ENCODE results near the gene IQSEC1. TPM values are rescaled to one million over a fixed set of nuclear protein-coding genes. Genes with fewer than 3 reads are reported as not detected.

IQSEC1 gene
- total RNA-seq, 1 donor from 2014 or later: 37.2 TPM

DNA sequence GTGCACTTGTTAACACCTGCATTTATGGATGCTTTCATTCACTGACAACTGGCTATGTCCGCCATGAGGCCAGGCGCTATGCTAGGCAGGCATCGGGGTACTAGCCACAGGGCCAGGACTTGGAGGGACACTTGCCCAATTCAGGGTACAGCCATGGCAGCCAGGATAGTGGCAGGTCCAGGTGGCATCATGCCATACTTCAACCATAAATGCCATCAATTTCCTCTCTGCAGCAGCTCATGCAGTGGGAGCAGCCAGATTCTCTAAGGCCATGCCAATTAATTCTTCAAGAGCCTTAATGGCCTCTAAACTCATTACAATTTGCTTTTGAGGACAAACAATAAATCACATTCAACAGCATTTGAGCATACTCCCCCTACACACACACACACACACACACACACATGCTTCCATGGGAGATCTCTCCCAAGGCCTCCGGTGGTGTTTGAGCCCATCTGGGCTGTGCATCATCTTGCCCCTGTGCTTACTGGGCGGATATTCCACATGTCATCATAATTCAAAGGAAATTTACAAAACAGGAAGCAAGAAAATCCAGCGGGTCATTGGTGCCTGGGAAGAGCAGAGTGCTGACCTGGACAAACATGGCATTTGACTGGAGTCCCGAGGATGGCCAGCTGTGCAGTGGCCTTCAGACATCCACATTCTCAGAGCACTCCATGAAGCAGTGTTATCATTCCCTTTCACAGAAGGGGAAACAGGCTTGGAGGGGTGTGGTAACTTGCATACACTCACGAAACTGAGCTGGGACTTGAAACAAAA is 109.1 kb downstream of the IQSEC1 start:
- no peaks in the 10 kb centered on the region for H3K27me3 Mint-ChIP-seq (ENCODE audit: low read depth)
- H3K4me1 Mint-ChIP-seq (ENCODE audit: low read depth): peaks cover 89% of the 10 kb centered on the region
- no peaks in the 10 kb centered on the region for H3K36me3 Mint-ChIP-seq (ENCODE audit: low read depth)
- TF ChIP-seq, protein P1, sequence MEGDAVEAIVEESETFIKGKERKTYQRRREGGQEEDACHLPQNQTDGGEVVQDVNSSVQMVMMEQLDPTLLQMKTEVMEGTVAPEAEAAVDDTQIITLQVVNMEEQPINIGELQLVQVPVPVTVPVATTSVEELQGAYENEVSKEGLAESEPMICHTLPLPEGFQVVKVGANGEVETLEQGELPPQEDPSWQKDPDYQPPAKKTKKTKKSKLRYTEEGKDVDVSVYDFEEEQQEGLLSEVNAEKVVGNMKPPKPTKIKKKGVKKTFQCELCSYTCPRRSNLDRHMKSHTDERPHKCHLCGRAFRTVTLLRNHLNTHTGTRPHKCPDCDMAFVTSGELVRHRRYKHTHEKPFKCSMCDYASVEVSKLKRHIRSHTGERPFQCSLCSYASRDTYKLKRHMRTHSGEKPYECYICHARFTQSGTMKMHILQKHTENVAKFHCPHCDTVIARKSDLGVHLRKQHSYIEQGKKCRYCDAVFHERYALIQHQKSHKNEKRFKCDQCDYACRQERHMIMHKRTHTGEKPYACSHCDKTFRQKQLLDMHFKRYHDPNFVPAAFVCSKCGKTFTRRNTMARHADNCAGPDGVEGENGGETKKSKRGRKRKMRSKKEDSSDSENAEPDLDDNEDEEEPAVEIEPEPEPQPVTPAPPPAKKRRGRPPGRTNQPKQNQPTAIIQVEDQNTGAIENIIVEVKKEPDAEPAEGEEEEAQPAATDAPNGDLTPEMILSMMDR (IDR thresholded peaks at IDR 0.05): no peak
- H3K27ac Mint-ChIP-seq (ENCODE audit: unreplicated experiment): no peak overlapping the region
- no peaks in the 10 kb centered on the region for H3K9me3 Mint-ChIP-seq (ENCODE audit: low read depth)
- H3K4me3 Mint-ChIP-seq (ENCODE audit: unreplicated experiment): no peak overlapping the region
- DNase-seq (ENCODE audit: low spot score): no peak

DNA sequence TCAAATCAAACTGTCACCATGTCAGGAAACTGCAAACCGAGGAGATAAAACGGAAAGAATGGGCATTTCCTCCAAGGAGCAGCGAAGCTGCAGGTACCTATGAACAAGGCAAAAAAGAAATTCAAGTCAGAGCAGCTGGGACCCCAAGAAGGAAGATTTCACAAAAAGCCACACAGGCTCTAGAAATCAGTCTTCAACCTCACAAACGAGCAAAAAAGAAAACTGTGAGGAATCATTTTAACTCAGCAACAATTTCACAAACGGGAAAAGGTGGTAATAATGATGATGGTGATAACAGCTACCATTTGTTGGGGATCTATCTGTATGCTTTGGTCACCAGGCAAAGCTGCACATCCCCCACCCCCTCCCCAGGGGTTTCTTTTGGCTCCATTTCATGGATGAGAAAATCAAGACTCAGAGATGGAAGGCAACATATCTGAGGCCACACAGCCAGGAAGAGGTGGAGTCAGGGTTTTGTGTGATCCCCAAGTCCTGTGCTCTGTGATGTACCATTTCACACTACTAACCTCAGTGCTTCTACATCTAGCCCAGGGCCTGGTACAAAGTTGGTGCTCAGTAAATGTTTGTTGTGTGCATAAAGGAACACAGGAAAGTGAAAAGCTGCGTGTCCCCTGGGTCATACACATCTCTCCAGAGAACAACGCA is 109.9 kb downstream of the IQSEC1 start:
- no peak overlapping the region for H3K4me3 Mint-ChIP-seq (ENCODE audit: unreplicated experiment)
- H3K4me1 Mint-ChIP-seq (ENCODE audit: low read depth): peaks cover 87% of the 10 kb centered on the region

DNA sequence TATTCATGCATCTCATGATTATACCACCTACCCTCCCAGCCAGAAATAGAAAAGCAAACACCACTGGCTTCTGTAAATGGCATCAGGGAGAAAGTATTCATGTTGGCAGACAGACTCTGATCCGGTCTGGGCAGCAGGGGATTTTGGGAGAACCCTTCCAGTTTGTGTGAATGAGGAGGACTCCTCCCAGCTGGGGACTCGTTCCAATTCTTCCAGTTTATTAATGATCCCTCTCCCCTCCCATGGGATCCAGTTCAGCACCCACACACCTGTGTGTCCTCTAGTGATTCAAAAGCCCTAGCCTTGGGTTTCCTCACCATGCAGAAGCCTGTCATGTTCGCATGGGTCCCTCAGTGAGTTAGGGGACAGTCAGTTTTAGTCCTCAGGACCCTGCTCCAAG is 110.9 kb downstream of the IQSEC1 start:
- DNase-seq (ENCODE audit: low spot score): no peak
- H3K4me1 Mint-ChIP-seq (ENCODE audit: low read depth): peaks cover 92% of the 10 kb centered on the region

More for the DNA sequence above, 109.9 kb downstream of the IQSEC1 start:
- TF ChIP-seq, protein P1 (IDR thresholded peaks at IDR 0.05): no peak
- DNase-seq (ENCODE audit: low spot score): no peak
- no peak overlapping the region for H3K27ac Mint-ChIP-seq (ENCODE audit: unreplicated experiment)
- no peaks in the 10 kb centered on the region for H3K36me3 Mint-ChIP-seq (ENCODE audit: low read depth)
- H3K9me3 Mint-ChIP-seq (ENCODE audit: low read depth): no peaks in the 10 kb centered on the region
- no peaks in the 10 kb centered on the region for H3K27me3 Mint-ChIP-seq (ENCODE audit: low read depth)

DNA sequence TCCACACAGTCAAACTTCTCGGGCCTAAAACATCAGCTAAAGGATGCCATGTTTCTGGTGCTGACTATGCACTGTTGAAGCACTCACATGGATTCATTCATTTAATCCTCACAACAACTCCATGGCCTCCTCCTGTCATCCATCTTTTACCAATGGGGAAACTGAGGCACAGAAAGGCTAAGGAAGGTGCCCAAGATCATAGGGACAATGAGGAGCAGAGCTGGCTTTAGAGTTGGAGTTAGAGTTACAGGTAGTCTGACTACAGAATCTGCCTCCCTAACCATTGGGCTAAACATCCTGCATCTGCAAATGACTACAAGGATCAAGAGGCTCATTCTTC is 111.6 kb downstream of the IQSEC1 start:
- Mint-ChIP-seq H3K36me3 (ENCODE audit: low read depth) (no peaks in the 10 kb centered on the region), H3K4me3 (ENCODE audit: unreplicated experiment) (no peak overlapping the region), H3K9me3 (ENCODE audit: low read depth) (no peaks in the 10 kb centered on the region), H3K27ac (ENCODE audit: unreplicated experiment) (peak overlapping the region; percentile 71), H3K4me1 (ENCODE audit: low read depth) (peaks cover 94% of the 10 kb centered on the region), H3K27me3 (ENCODE audit: low read depth) (no peaks in the 10 kb centered on the region)
- TF ChIP-seq, protein P1 (IDR thresholded peaks at IDR 0.05): no peak
- DNase-seq (ENCODE audit: low spot score): no peak

More for the DNA sequence above, 110.9 kb downstream of the IQSEC1 start:
- H3K4me3 Mint-ChIP-seq (ENCODE audit: unreplicated experiment): no peak overlapping the region
- H3K27me3 Mint-ChIP-seq (ENCODE audit: low read depth): no peaks in the 10 kb centered on the region
- no peaks in the 10 kb centered on the region for H3K36me3 Mint-ChIP-seq (ENCODE audit: low read depth)
- peak overlapping the region; percentile 71 for H3K27ac Mint-ChIP-seq (ENCODE audit: unreplicated experiment)
- TF ChIP-seq, protein P1 (IDR thresholded peaks at IDR 0.05): no peak
- H3K9me3 Mint-ChIP-seq (ENCODE audit: low read depth): no peaks in the 10 kb centered on the region

DNA sequence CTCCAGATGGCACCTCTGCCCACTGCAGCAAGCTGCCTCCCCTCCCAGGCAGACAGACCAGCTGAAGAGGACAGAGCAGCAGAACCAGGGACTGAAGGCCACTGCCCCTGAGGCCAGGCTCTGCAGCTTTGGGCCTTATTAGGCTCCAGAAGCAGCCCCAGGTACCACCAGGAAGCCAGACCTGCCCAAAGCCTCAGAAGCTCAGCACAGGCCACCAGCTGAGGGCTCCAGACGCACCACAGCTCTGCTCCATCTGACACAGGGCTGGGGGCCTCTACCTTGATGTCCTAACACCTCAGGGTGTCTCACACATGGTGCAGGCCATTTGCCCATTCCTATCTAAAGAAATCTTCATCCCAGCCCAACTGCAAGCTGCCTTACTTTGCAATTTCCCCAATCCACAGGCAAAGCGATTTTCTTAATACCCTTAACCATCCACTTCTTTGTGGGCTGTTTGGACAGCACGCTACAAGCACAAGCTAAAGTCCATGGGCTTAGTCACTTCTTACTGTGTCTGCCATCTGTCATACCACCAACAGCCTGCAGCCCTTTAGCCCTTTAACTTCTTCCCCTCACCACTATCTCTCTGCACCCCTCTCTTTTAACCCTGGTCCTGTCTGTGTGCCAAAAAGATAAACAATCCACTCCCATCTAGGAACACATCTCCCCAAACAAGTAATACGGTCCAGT is 112.1 kb downstream of the IQSEC1 start:
- Mint-ChIP-seq H3K27me3 (ENCODE audit: low read depth) (no peaks in the 10 kb centered on the region), H3K36me3 (ENCODE audit: low read depth) (no peaks in the 10 kb centered on the region), H3K4me3 (ENCODE audit: unreplicated experiment) (no peak overlapping the region), H3K4me1 (ENCODE audit: low read depth) (peaks cover 94% of the 10 kb centered on the region), H3K9me3 (ENCODE audit: low read depth) (no peaks in the 10 kb centered on the region), H3K27ac (ENCODE audit: unreplicated experiment) (no peak overlapping the region)
- DNase-seq (ENCODE audit: low spot score): no peak
- TF ChIP-seq, protein P1 (IDR thresholded peaks at IDR 0.05): no peak
